A673 (cell line): ENCODE results near the gene GLA. TPM values are rescaled to one million over a fixed set of nuclear protein-coding genes. Genes with fewer than 3 reads are reported as not detected.

Source experiments
- BruUV-seq: library from RNA; stranded (reverse); fragments of 400-500 nt; replicated peaks from 2 replicates; lab custom pipeline; 2021; lab: Mats Ljungman, UMichigan
- CTCF ChIA-PET: fragments of 300-600 bp; sonication (Branson Sonifier 250); formaldehyde crosslinking; loops from one replicate; lab custom pipeline; 2022; ENCODE audit warnings: antibody characterized with exemption; lab: Charles Lee
- POLR2A ChIA-PET: fragments of 300-600 bp; sonication (Branson Sonifier 250); formaldehyde crosslinking; loops from one replicate; lab custom pipeline; 2022; ENCODE audit warnings: antibody characterized with exemption; ENCODE audit not compliant: low non-redundant PET; lab: Charles Lee
- DNase-seq: peaks from one replicate; pipeline ENCODE4 v3.0.0-alpha.2; 2015; ENCODE audit warnings: low spot score
- H3K27ac ChIP-seq: fragments of 200-600 bp; sonication (generic); 2 replicates; pipeline ENCODE4 v1.5.1; 2016; ENCODE audit warnings: mixed run types, low read depth, mild to moderate bottlenecking, mixed read lengths, antibody characterized with exemption, low read length; ENCODE audit not compliant: poor library complexity, severe bottlenecking
- H3K27me3 ChIP-seq: fragments of 200-600 bp; sonication (generic); replicated peaks from 2 replicates; pipeline ENCODE4 v1.6.1; 2017; ENCODE audit warnings: mixed run types, low read depth, mild to moderate bottlenecking, mixed read lengths, antibody characterized with exemption, low read length; ENCODE audit not compliant: insufficient read depth, poor library complexity
- H3K36me3 ChIP-seq: fragments of 200-600 bp; sonication (generic); 2 replicates; pipeline ENCODE4 v1.6.1; 2016; ENCODE audit warnings: mixed run types, mild to moderate bottlenecking, mixed read lengths, antibody characterized with exemption, low read length; ENCODE audit not compliant: insufficient read depth, poor library complexity, severe bottlenecking
- H3K4me1 ChIP-seq: fragments of 200-600 bp; sonication (generic); 2 replicates; pipeline ENCODE4 v1.6.1; 2017; ENCODE audit warnings: mixed run types, mild to moderate bottlenecking, mixed read lengths, antibody characterized with exemption, low read length; ENCODE audit not compliant: insufficient read depth, poor library complexity, severe bottlenecking
- H3K4me3 ChIP-seq: fragments of 200-600 bp; sonication (generic); 2 replicates; pipeline ENCODE4 v1.5.1; 2016; ENCODE audit warnings: low read depth, mixed run types, mild to moderate bottlenecking, mixed read lengths, low read length; ENCODE audit not compliant: poor library complexity, severe bottlenecking
- H3K9me3 ChIP-seq: fragments of 200-600 bp; sonication (generic); 2 replicates; pipeline ENCODE4 v1.6.1; 2016; ENCODE audit warnings: mixed run types, low read depth, mild to moderate bottlenecking, mixed read lengths, antibody characterized with exemption, low read length; ENCODE audit not compliant: poor library complexity, severe bottlenecking
- EZH2 ChIP-seq: fragments of 200-600 bp; sonication (generic); IDR thresholded peaks from 2 replicates; pipeline ENCODE4 v1.6.1; 2017; ENCODE audit warnings: borderline replicate concordance, low read depth, mild to moderate bottlenecking, mixed read lengths, antibody characterized with exemption, low read length; ENCODE audit not compliant: poor library complexity, severe bottlenecking
- intact Hi-C: fragments of 100-400 bp; cut with micrococcal nuclease; formaldehyde crosslinking; loops from one replicate; pipeline ENCODE4 v1.10.0; 2022; ENCODE audit not compliant: unreplicated experiment
- total RNA-seq: library from RNA; stranded (reverse); gene quantifications from 2 replicates; pipeline ENCODE4 v1.2.3, GENCODE V29; 2021
- TF ChIP-seq, protein P1 (sequence below): fragments of 300-800, 200-600 bp; sonication (generic); conservative IDR thresholded peaks from 2 replicates; pipeline ENCODE4 v1.5.1; 2017; ENCODE audit warnings: low read depth, mild to moderate bottlenecking, antibody characterized with exemption, low read length, moderate library complexity, mixed read lengths

GLA gene
- total RNA-seq, 1 experiment from 2014 or later = 61.8 TPM

DNA sequence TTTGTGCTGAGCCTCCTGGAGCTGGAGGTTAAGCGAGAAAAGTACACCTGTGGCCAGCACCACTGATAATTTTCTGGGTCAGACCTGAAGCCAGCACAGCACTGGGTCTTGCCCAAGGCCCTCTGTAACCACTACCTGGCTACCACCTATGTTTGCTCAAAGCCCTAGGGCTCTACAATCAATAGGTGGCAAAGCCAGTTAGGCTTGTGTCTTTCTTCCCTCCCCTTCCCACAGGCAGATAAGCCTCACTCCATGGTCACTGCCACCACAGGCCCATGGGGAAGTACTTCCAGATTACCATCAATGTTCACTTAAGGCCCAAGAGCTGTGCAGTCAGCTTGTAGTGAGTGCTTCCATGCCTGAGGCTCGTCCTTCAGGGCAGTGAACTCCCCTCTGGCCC lies 42.4 kb upstream of the GLA start:
- ChIA-PET POLR2A (no interaction called here), CTCF (no interaction called here)
- no peaks in the 10 kb centered on the region for H3K27me3 ChIP-seq
- intact Hi-C loops = no loop called here
- no peaks in the 10 kb centered on the region for H3K36me3 ChIP-seq
- DNase-seq = no peak
- no peak for TF ChIP-seq EZH2
- TF ChIP-seq, protein P1, sequence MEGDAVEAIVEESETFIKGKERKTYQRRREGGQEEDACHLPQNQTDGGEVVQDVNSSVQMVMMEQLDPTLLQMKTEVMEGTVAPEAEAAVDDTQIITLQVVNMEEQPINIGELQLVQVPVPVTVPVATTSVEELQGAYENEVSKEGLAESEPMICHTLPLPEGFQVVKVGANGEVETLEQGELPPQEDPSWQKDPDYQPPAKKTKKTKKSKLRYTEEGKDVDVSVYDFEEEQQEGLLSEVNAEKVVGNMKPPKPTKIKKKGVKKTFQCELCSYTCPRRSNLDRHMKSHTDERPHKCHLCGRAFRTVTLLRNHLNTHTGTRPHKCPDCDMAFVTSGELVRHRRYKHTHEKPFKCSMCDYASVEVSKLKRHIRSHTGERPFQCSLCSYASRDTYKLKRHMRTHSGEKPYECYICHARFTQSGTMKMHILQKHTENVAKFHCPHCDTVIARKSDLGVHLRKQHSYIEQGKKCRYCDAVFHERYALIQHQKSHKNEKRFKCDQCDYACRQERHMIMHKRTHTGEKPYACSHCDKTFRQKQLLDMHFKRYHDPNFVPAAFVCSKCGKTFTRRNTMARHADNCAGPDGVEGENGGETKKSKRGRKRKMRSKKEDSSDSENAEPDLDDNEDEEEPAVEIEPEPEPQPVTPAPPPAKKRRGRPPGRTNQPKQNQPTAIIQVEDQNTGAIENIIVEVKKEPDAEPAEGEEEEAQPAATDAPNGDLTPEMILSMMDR = no peak
- BruUV-seq = no TSS peak
- H3K27ac ChIP-seq = no peak overlapping the region
- no peaks in the 10 kb centered on the region for H3K9me3 ChIP-seq
- H3K4me3 ChIP-seq = no peak overlapping the region
- H3K4me1 ChIP-seq = no peaks in the 10 kb centered on the region

DNA sequence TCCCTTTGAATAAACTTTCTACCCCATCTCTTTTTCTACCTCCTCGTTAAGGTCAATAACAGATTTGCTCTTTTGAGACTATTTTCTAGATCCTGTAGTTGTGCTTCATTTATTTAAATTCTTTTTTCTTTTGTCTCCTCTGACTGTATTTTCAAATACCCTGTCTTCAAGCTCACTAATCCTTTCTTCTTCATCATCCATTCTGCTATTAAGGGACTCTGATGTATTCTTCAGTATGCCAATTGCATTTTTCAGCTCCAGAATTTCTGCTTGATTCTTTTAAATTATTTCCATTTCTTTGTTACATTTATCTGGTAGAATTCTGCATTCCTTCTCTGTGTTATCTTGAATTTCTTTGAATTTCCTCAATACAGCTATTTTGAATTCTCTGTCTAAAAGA lies 41.6 kb upstream of the GLA start:
- ChIA-PET POLR2A (no interaction called here), CTCF (interaction anchor here (0.5 kb wide), 1 partner anchor 33 kb away, joined by 3 read pairs; no protein-coding TSS in a partner anchor)
- no peaks in the 10 kb centered on the region for H3K9me3 ChIP-seq
- no peaks in the 10 kb centered on the region for H3K36me3 ChIP-seq
- TF ChIP-seq, protein P1 = no peak
- no peak for TF ChIP-seq EZH2
- no peaks in the 10 kb centered on the region for H3K27me3 ChIP-seq
- no peak overlapping the region for H3K4me3 ChIP-seq
- no TSS peak for BruUV-seq
- DNase-seq = no peak
- H3K27ac ChIP-seq = no peak overlapping the region
- H3K4me1 ChIP-seq = no peaks in the 10 kb centered on the region
- intact Hi-C loops = no loop called here

DNA sequence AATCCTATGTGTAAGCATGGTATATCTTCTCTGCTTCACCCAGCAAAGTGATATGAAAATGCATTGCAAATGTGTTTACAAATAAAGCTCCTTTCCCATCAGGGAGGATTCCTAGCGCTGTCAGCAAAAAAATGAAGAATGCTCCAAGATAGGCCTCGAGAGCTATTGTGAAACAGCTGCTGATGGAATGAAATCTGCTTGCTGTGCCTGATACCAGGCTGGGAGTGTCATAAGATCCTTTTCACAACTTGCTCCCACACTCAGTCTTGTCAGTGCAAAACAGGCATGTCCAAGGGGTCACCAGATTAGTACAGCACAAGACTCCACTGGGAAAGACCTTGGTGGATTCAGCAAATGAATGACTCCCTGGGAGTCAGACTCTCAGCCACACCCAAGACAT lies 34.4 kb upstream of the GLA start:
- Histone ChIP-seq H3K27ac (no peak overlapping the region), H3K36me3 (no peaks in the 10 kb centered on the region), H3K9me3 (no peaks in the 10 kb centered on the region), H3K4me1 (no peaks in the 10 kb centered on the region), H3K4me3 (no peak overlapping the region), H3K27me3 (no peaks in the 10 kb centered on the region)
- TF ChIP-seq, protein P1 = no peak
- no peak for TF ChIP-seq EZH2
- intact Hi-C loops = no loop called here
- POLR2A ChIA-PET = no interaction called here
- BruUV-seq = no TSS peak
- DNase-seq = no peak
- CTCF ChIA-PET = no interaction called here
